Fibroblast of lung (primary cell): Measurements from ENCODE around the gene TSPAN9. TPM values are rescaled to one million over a fixed set of nuclear protein-coding genes. Genes with fewer than 3 reads are reported as not detected.

Experiments used
- DNase-seq, 2 donors: peaks; one replicate each; pipeline versions ENCODE4 v3.0.0 to v3.0.0-alpha.2; 2010; ENCODE audit warnings: low read depth in 2 of 2
- H2AFZ ChIP-seq: 2 replicates; pipeline ENCODE4 v1.5.1; 2012; ENCODE audit warnings: low read length, control low read depth, inconsistent platforms
- H3K27ac ChIP-seq: 2 replicates; pipeline ENCODE4 v1.5.1; 2011; ENCODE audit warnings: low read length, control low read depth; ENCODE audit not compliant: insufficient read depth
- H3K27me3 ChIP-seq: 2 replicates; pipeline ENCODE4 v1.5.1; 2011; ENCODE audit warnings: mild to moderate bottlenecking, low read length; ENCODE audit not compliant: control insufficient read depth, insufficient read depth
- H3K36me3 ChIP-seq: 2 replicates; pipeline ENCODE4 v1.5.1; 2011; ENCODE audit warnings: low read length; ENCODE audit not compliant: control insufficient read depth, insufficient read depth
- H3K4me1 ChIP-seq: 2 replicates; pipeline ENCODE4 v1.5.1; 2011; ENCODE audit warnings: low read length; ENCODE audit not compliant: control insufficient read depth, insufficient read depth; ENCODE audit errors: extremely low read depth
- H3K4me2 ChIP-seq: 2 replicates; pipeline ENCODE4 v1.5.1; 2011; ENCODE audit warnings: low read length, control low read depth; ENCODE audit not compliant: insufficient read depth; ENCODE audit errors: extremely low read depth
- H3K4me3 ChIP-seq, 4 experiments: fragments of 200-600 bp in 1 of 4; sonication (generic) in 1 of 4; replicated peaks in 1 of 4; 2 replicates each; pipeline ENCODE4 v1.5.1; 2011 to 2016; ENCODE audit warnings: low read length in 4 of 4, low read depth in 3 of 4, mild to moderate bottlenecking in 3 of 4, control low read depth in 2 of 4, inconsistent platforms in 1 of 4, mixed read lengths in 1 of 4; ENCODE audit not compliant: insufficient read depth in 1 of 4; ENCODE audit errors: control extremely low read depth in 1 of 4
- H3K79me2 ChIP-seq: 2 replicates; pipeline ENCODE4 v1.5.1; 2012; ENCODE audit warnings: mild to moderate bottlenecking, low read length, inconsistent platforms; ENCODE audit not compliant: control insufficient read depth, insufficient read depth
- H3K9ac ChIP-seq: 2 replicates; pipeline ENCODE4 v1.5.1; 2011; ENCODE audit warnings: mild to moderate bottlenecking, low read length, control low read depth; ENCODE audit not compliant: insufficient read depth
- H3K9me3 ChIP-seq: 2 replicates; pipeline ENCODE4 v1.5.1; 2012; ENCODE audit warnings: low read depth, low read length; ENCODE audit not compliant: control insufficient read depth, insufficient read depth
- H4K20me1 ChIP-seq: 2 replicates; pipeline ENCODE4 v1.5.1; 2011; ENCODE audit warnings: low read length; ENCODE audit not compliant: control insufficient read depth, insufficient read depth; ENCODE audit errors: extremely low read depth
- CTCF ChIP-seq, 2 donors: IDR thresholded peaks in 1 of 2; conservative IDR thresholded peaks in 1 of 2; 1 replicate in 1 of 2; 2 replicates in 1 of 2; pipeline ENCODE4 v1.5.1; 2011 to 2012; ENCODE audit warnings: low read length in 2 of 2, control low read depth in 1 of 2, inconsistent platforms in 1 of 2, low read depth in 1 of 2, mild to moderate bottlenecking in 1 of 2
- EZH2 ChIP-seq: IDR thresholded peaks from 2 replicates; pipeline ENCODE4 v1.5.1; 2012; ENCODE audit warnings: low read length, control low read depth, mild to moderate bottlenecking; ENCODE audit errors: missing control alignments
- polyA plus RNA-seq, 2 donors: library from polyadenylated mRNA; depleted of rRNA in 1 of 2; stranded (reverse) in 1 of 2; unstranded in 1 of 2; fragments of >200 nt; gene quantifications; 2 replicates each; pipeline ENCODE4 v1.2.1, GENCODE V29; 2011 to 2012; ENCODE audit warnings: missing spikeins in 1 of 2
- total RNA-seq: library from RNA; depleted of rRNA; stranded (reverse); fragments of >200 nt; gene quantifications from 2 replicates; pipeline ENCODE4 v1.2.1, GENCODE V29; 2014

TSPAN9 gene
- total and polyA plus RNA-seq, 2 donors (not counting 1 experiment from before 2014, with no cell fraction given) = 31.1 to 35.2 TPM

GRCh38 chr12:3305464-3305863 is 228.3 kb downstream of the TSPAN9 start:
- H3K9me3 ChIP-seq = no peaks in the 10 kb centered on the region
- TF ChIP-seq CTCF (conservative IDR thresholded peaks at IDR 0.05 in 1 of 2, IDR thresholded peaks at IDR 0.05 in 1 of 2; ENCODE audit: low read depth in 1 of 2, low read length in 2 of 2) = no peak
- no peak for TF ChIP-seq EZH2
- no peak overlapping the region for H2AFZ ChIP-seq
- no peak for DNase-seq
- H3K4me2 ChIP-seq = no peak overlapping the region
- H3K27ac ChIP-seq = no peak overlapping the region
- H4K20me1 ChIP-seq = no peaks in the 10 kb centered on the region
- no peak overlapping the region for H3K4me3 ChIP-seq
- H3K27me3 ChIP-seq = peaks cover 3% of the 10 kb centered on the region
- peaks cover 7% of the 10 kb centered on the region for H3K4me1 ChIP-seq
- H3K9ac ChIP-seq = no peak overlapping the region
- H3K36me3 ChIP-seq = no peaks in the 10 kb centered on the region
- H3K79me2 ChIP-seq = no peaks in the 10 kb centered on the region

GRCh38 chr12:3305904-3306619 is 228.9 kb downstream of the TSPAN9 start:
- DNase-seq = no peak
- H3K27me3 ChIP-seq = peaks cover 3% of the 10 kb centered on the region
- no peaks in the 10 kb centered on the region for H3K36me3 ChIP-seq
- H3K9me3 ChIP-seq = no peaks in the 10 kb centered on the region
- peaks cover 2% of the 10 kb centered on the region for H3K4me1 ChIP-seq
- no peak overlapping the region for H3K4me2 ChIP-seq
- no peak overlapping the region for H3K9ac ChIP-seq
- no peaks in the 10 kb centered on the region for H4K20me1 ChIP-seq
- H3K27ac ChIP-seq = no peak overlapping the region
- TF ChIP-seq CTCF (conservative IDR thresholded peaks at IDR 0.05 in 1 of 2, IDR thresholded peaks at IDR 0.05 in 1 of 2; ENCODE audit: low read depth in 1 of 2, low read length in 2 of 2) (no peak), EZH2 (no peak)
- H3K4me3 ChIP-seq = no peak overlapping the region
- no peaks in the 10 kb centered on the region for H3K79me2 ChIP-seq
- H2AFZ ChIP-seq = no peak overlapping the region

GRCh38 chr12:3307389-3307788 is 230.2 kb downstream of the TSPAN9 start:
- H4K20me1 ChIP-seq = no peaks in the 10 kb centered on the region
- TF ChIP-seq CTCF (conservative IDR thresholded peaks at IDR 0.05 in 1 of 2, IDR thresholded peaks at IDR 0.05 in 1 of 2; ENCODE audit: low read depth in 1 of 2, low read length in 2 of 2) = no peak
- no peak for TF ChIP-seq EZH2
- no peaks in the 10 kb centered on the region for H3K36me3 ChIP-seq
- H3K79me2 ChIP-seq = no peaks in the 10 kb centered on the region
- no peak overlapping the region for H3K9ac ChIP-seq
- peaks cover 3% of the 10 kb centered on the region for H3K27me3 ChIP-seq
- peaks cover 2% of the 10 kb centered on the region for H3K4me1 ChIP-seq
- H3K4me3 ChIP-seq = no peak overlapping the region
- no peak overlapping the region for H2AFZ ChIP-seq
- no peak overlapping the region for H3K4me2 ChIP-seq
- no peak for DNase-seq
- H3K27ac ChIP-seq = no peak overlapping the region
- H3K9me3 ChIP-seq = no peaks in the 10 kb centered on the region
